Prostate gland (tissue), 2 donors: ENCODE measurements around the gene ANGPT4. TPM values are rescaled to one million over a fixed set of nuclear protein-coding genes. Genes with fewer than 3 reads are reported as not detected.

Experiments used
- DNase-seq: peaks from one replicate; pipeline ENCODE4 v3.0.0-alpha.2; 2019; ENCODE audit warnings: low spot score
- H3K27ac ChIP-seq, 2 donors: fragments of 200-600 bp; sonication (generic); 2 replicates each; pipeline ENCODE4 v1.5.1; 2017 to 2019
- H3K27me3 ChIP-seq: fragments of 200-600 bp; sonication (generic); replicated peaks from 2 replicates; pipeline ENCODE4 v1.5.1; 2019; ENCODE audit not compliant: insufficient read depth
- H3K36me3 ChIP-seq, 2 donors: fragments of 200-600 bp; sonication (generic); 1 replicate in 1 of 2; 2 replicates in 1 of 2; pipeline versions ENCODE4 v1.5.1 to v1.8.1; 2017 to 2019
- H3K4me1 ChIP-seq: fragments of 200-600 bp; sonication (generic); replicated peaks from 2 replicates; pipeline ENCODE4 v1.5.1; 2019
- H3K4me3 ChIP-seq, 2 donors: fragments of 200-600 bp; sonication (generic); 2 replicates each; pipeline ENCODE4 v1.5.1; 2017 to 2019
- H3K9me3 ChIP-seq: fragments of 200-600 bp; sonication (generic); 2 replicates; pipeline ENCODE4 v1.5.1; 2017
- POLR2A ChIP-seq: fragments of 450-650 bp; IDR thresholded peaks from one replicate; pipeline ENCODE4 v1.6.1; 2016; ENCODE audit warnings: antibody characterized with exemption, mild to moderate bottlenecking
- POLR2AphosphoS5 ChIP-seq: sonication (generic); formaldehyde crosslinking; IDR thresholded peaks from one replicate; pipeline ENCODE4 v1.6.1; 2017; ENCODE audit warnings: antibody characterized with exemption
- WGBS: methylation state at CpG from one replicate; pipeline ENCODE4 v1.1.5; 2018; 5-methylcytosine and 5-hydroxymethylcytosine counted together
- intact Hi-C: fragments of 100-400 bp; cut with DNase I; formaldehyde crosslinking; loops from one replicate; pipeline ENCODE4 v1.14.2; 2022
- total RNA-seq, 2 donors: library from RNA; depleted of rRNA; stranded (reverse); fragments of >200 nt; gene quantifications; one replicate each; pipeline ENCODE4 v1.1.0, GENCODE V29; 2016
- TF ChIP-seq, protein P1 (sequence below), 4 experiments: fragments of 200-600 bp in 2 of 4; fragments of 450-650 bp in 2 of 4; sonication (generic) in 2 of 4; IDR thresholded peaks; 1 replicate in 3 of 4; 2 replicates in 1 of 4; pipeline ENCODE4 v1.5.1; 2016 to 2019; ENCODE audit warnings: antibody characterized with exemption in 4 of 4, mild to moderate bottlenecking in 2 of 4, moderate library complexity in 2 of 4

Gene ANGPT4
- total RNA-seq, 2 donors from 2014 or later: 0.27 to 1.2 TPM

DNA sequence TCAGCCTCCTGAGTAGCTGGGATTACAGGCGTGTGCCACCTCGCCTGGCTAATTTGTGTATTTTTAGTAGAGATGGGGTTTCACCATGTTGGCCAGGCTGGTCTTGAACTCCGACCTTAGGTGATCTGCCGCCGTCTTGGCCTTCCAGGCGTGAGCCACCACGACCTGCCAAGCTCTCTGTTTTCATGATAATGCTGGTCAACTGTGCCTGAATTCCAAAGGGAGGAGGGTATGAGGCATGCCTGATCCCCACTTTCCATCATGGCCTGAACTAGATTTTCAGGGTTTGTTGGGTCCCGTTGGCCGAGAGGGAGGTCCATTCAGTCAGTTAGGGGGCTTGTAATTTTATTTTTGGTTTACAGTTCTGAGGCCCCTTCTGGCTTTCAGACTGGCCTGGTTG is 28.0 kb upstream of the ANGPT4 start:
- Histone ChIP-seq H3K4me3 (no peak overlapping the region), H3K27ac (no peak overlapping the region), H3K9me3 (no peaks in the 10 kb centered on the region), H3K36me3 (no peaks in the 10 kb centered on the region), H3K4me1 (no peaks in the 10 kb centered on the region), H3K27me3 (no peaks in the 10 kb centered on the region)
- no peak for DNase-seq
- intact Hi-C loops: no loop called here
- no peak for TF ChIP-seq POLR2A
- TF ChIP-seq, protein P1, sequence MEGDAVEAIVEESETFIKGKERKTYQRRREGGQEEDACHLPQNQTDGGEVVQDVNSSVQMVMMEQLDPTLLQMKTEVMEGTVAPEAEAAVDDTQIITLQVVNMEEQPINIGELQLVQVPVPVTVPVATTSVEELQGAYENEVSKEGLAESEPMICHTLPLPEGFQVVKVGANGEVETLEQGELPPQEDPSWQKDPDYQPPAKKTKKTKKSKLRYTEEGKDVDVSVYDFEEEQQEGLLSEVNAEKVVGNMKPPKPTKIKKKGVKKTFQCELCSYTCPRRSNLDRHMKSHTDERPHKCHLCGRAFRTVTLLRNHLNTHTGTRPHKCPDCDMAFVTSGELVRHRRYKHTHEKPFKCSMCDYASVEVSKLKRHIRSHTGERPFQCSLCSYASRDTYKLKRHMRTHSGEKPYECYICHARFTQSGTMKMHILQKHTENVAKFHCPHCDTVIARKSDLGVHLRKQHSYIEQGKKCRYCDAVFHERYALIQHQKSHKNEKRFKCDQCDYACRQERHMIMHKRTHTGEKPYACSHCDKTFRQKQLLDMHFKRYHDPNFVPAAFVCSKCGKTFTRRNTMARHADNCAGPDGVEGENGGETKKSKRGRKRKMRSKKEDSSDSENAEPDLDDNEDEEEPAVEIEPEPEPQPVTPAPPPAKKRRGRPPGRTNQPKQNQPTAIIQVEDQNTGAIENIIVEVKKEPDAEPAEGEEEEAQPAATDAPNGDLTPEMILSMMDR (IDR thresholded peaks at IDR 0.05): no peak
- no peak for TF ChIP-seq POLR2AphosphoS5
- 81% methylated on average over 9 of the region's 9 CpGs for WGBS

DNA sequence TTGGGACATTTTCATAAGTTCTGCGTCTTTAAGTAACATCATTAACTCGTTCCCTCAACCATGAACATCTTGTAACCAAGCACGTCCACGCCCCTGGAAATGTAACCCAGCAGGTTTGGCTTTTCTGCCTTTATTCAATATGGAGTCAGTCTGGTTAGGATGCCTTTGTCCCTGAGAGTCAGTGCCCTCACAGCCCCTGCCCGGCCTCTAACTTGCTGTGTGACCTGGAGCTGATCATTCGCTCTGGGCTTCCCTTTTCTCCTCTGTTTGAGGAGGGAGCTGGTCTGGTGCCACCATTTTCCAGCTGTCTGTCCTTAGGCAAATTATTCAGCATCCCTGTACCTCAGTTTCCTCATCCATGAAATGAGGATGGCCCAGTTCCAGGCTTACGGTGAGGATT is 26.5 kb upstream of the ANGPT4 start:
- no peaks in the 10 kb centered on the region for H3K4me1 ChIP-seq
- H3K4me3 ChIP-seq: no peak overlapping the region
- H3K27me3 ChIP-seq: no peaks in the 10 kb centered on the region
- 61% methylated on average over 7 of the region's 7 CpGs for WGBS
- no peaks in the 10 kb centered on the region for H3K9me3 ChIP-seq
- no peak overlapping the region for H3K27ac ChIP-seq
- intact Hi-C loops: no loop called here
- TF ChIP-seq POLR2AphosphoS5: no peak
- TF ChIP-seq, protein P1 (IDR thresholded peaks at IDR 0.05): no peak
- H3K36me3 ChIP-seq: no peaks in the 10 kb centered on the region
- no peak for DNase-seq

DNA sequence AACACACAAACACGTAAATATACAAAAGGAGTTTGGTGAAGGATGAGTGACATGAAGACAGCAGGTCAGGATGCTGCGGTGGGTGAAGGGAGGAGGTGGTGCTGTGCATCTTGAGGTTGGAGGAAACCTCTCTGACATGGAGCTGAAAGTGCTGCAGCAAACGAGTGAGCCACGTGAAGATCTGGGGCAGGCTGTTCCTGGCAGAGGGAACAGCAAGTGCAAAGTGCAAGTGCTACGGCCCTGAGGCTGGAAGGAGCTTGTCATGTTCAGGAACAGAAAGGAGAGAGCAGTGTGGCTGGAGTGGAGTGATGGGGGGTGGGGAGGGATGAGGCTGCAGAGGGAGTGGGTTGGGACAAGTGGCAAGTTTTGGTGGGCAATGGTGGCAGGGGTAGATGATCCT is 24.8 kb upstream of the ANGPT4 start:
- no peak overlapping the region for H3K4me3 ChIP-seq
- no peaks in the 10 kb centered on the region for H3K9me3 ChIP-seq
- no peak overlapping the region for H3K27ac ChIP-seq
- no peaks in the 10 kb centered on the region for H3K27me3 ChIP-seq
- no peaks in the 10 kb centered on the region for H3K4me1 ChIP-seq
- no peaks in the 10 kb centered on the region for H3K36me3 ChIP-seq
- DNase-seq: no peak
- TF ChIP-seq POLR2A (no peak), POLR2AphosphoS5 (no peak)
- TF ChIP-seq, protein P1 (IDR thresholded peaks at IDR 0.05): no peak
- intact Hi-C loops: no loop called here
- 82% methylated on average over 5 of the region's 5 CpGs for WGBS

DNA sequence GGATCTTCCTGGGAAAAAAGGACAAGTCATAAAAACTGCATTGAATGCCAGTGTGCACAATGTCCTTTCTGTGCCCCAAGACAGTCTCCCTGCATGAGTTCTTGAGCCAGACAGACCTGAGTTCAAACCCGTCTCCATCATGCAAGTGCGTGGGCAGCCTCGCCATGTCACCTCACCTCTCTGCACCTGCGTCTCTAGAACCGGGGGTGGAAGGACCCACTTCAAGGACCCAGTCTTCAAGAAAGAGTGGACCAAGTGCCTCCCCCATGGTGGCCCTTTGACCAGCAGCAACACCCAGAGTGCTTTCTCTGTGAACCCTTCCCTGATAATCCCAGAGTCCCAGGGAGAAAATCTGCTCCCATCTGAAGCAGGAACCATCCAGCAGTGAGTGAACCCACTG is 23.5 kb upstream of the ANGPT4 start:
- no peaks in the 10 kb centered on the region for H3K4me1 ChIP-seq
- TF ChIP-seq, protein P1 (IDR thresholded peaks at IDR 0.05): no peak
- TF ChIP-seq POLR2AphosphoS5 (no peak), POLR2A (no peak)
- H3K4me3 ChIP-seq: no peak overlapping the region
- no peak for DNase-seq
- no peaks in the 10 kb centered on the region for H3K36me3 ChIP-seq
- H3K9me3 ChIP-seq: no peaks in the 10 kb centered on the region
- H3K27me3 ChIP-seq: no peaks in the 10 kb centered on the region
- H3K27ac ChIP-seq: no peak overlapping the region
- WGBS: 87% methylated on average over 5 of the region's 5 CpGs
- intact Hi-C loops: no loop called here

DNA sequence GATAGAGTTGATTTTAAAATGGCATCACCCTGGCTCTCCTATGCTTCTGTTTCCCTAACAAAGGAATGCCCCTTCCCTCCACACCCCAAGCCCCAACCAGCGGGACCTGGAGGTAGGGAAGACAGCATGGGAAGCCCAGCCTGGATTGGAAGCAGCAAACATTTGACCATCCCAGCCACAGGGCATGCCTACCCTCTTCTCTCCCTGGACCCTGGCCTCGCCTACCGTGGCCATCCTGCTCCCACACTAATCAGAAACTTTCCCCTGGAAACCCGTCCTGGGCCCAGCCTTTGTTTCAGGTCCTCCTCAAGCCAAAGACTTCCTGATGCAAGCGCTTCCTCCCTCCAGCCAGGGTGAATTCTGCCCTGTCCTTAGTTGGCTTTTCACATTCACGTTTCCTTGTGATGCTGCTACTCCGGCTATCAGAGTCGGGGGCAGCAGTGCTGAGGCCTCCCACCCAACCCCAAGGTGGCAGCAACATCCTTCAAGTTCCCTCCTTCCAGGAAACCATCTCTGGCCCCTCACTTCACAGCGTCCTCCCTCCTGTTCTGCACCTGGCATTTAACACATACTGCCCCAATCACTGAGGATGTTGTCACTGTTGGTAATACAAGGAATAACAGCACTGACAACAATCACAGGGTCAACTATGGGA is 18.2 kb upstream of the ANGPT4 start:
- TF ChIP-seq POLR2AphosphoS5 (no peak), POLR2A (no peak)
- TF ChIP-seq, protein P1 (IDR thresholded peaks at IDR 0.05): no peak
- Histone ChIP-seq H3K4me3 (no peak overlapping the region), H3K4me1 (no peaks in the 10 kb centered on the region), H3K27me3 (no peaks in the 10 kb centered on the region), H3K36me3 (no peaks in the 10 kb centered on the region), H3K27ac (no peak overlapping the region), H3K9me3 (no peaks in the 10 kb centered on the region)
- DNase-seq: no peak
- WGBS: 54% methylated on average over 9 of the region's 9 CpGs
- intact Hi-C loops: no loop called here
